ENCODE data around the gene GFAP.

DNA sequence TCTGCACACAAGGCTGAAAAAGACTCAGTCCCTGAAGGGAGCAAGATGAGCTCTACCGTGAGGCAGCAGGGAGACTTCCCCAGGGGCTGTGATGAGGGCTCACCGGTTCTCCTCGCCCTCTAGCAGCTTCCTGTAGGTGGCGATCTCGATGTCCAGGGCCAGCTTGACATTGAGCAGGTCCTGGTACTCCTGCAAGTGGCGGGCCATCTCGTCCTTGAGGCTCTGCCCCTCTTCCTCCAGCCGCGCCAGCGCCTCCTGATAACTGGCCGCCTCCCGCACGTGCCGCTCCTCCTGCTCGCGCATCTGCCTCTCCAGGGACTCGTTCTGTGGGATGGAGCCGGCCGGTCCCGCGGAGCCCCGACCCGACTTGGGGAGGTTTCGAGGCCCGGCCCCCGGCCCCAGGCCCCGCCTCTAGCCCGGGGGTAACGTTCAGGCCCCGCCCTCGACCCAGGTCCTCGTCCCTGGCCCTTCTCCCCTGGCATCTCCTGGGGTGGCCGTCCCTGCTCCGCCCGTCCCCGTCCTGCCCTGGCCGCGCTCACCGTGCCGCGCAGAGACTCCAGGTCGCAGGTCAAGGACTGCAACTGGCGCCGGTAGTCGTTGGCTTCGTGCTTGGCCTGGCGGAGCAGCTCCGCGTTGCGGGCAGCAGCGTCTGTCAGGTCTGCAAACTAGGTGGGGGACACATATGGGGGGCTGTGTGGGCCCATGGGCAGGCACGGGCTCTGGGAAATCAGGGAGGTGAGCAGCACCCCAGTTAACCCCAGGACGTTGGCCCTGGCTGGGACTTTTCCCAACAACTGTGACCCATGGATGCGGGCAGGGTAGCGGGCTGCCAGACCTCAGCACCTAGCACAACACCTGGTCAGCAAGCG lies 3.9 kb downstream of the GFAP start:
- TF ChIP-seq, protein P1, sequence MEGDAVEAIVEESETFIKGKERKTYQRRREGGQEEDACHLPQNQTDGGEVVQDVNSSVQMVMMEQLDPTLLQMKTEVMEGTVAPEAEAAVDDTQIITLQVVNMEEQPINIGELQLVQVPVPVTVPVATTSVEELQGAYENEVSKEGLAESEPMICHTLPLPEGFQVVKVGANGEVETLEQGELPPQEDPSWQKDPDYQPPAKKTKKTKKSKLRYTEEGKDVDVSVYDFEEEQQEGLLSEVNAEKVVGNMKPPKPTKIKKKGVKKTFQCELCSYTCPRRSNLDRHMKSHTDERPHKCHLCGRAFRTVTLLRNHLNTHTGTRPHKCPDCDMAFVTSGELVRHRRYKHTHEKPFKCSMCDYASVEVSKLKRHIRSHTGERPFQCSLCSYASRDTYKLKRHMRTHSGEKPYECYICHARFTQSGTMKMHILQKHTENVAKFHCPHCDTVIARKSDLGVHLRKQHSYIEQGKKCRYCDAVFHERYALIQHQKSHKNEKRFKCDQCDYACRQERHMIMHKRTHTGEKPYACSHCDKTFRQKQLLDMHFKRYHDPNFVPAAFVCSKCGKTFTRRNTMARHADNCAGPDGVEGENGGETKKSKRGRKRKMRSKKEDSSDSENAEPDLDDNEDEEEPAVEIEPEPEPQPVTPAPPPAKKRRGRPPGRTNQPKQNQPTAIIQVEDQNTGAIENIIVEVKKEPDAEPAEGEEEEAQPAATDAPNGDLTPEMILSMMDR (IDR thresholded peaks at IDR 0.05): peak in 1 of 3 donors; percentile 35
- TF ChIP-seq POLR2A (IDR thresholded peaks at IDR 0.05) (no peak), POLR2AphosphoS5 (IDR thresholded peaks at IDR 0.05) (no peak)
